Duodenal mucosa (tissue), 2 donors: Measurements from ENCODE around the gene B3GNT4.

Experiments
- H3K27ac ChIP-seq: one replicate; pipeline ENCODE4 v1.7.0; 2013; ENCODE audit warnings: low read depth, low read length
- H3K27me3 ChIP-seq, 2 donors: one replicate each; pipeline ENCODE4 v1.7.0; 2013; ENCODE audit warnings: low read length in 2 of 2, control low read depth in 1 of 2; ENCODE audit not compliant: insufficient read depth in 2 of 2, control insufficient read depth in 1 of 2
- H3K36me3 ChIP-seq, 2 donors: one replicate each; pipeline ENCODE4 v1.7.0; 2013; ENCODE audit warnings: low read length in 2 of 2, control low read depth in 1 of 2; ENCODE audit not compliant: insufficient read depth in 2 of 2, control insufficient read depth in 1 of 2
- H3K4me1 ChIP-seq, 2 donors: one replicate each; pipeline ENCODE4 v1.7.0; 2013; ENCODE audit warnings: low read length in 2 of 2, control low read depth in 1 of 2; ENCODE audit not compliant: insufficient read depth in 2 of 2, control insufficient read depth in 1 of 2
- H3K4me3 ChIP-seq, 2 donors: one replicate each; pipeline ENCODE4 v1.7.0; 2013; ENCODE audit warnings: low read length in 2 of 2, low read depth in 1 of 2
- H3K9ac ChIP-seq, 2 donors: one replicate each; pipeline ENCODE4 v1.7.0; 2013; ENCODE audit warnings: low read length in 2 of 2, low read depth in 1 of 2
- H3K9me3 ChIP-seq, 2 donors: one replicate each; pipeline ENCODE4 v1.7.0; 2013; ENCODE audit warnings: low read length in 2 of 2, control low read depth in 1 of 2; ENCODE audit not compliant: control insufficient read depth in 1 of 2

The B3GNT4 gene

GRCh38 chr12:122203301-122204166 lies at the start of gene B3GNT4:
TSS of gene B3GNT4 (plus strand) at chr12:122203709. CDS start at chr12:122204619, 910 bp downstream.
- Histone ChIP-seq H3K4me1 (peaks cover 3 to 13% of the 10 kb centered on the region in 2 donors), H3K27me3 (peaks cover 24 to 31% of the 10 kb centered on the region in 2 donors), H3K27ac (no peak within 1 kb of the TSS), H3K9ac (no peak within 1 kb of the TSS), H3K4me3 (peak within 1 kb of the TSS; percentile 71 to 73), H3K36me3 (peaks cover 10 to 17% of the 10 kb centered on the region in 2 donors), H3K9me3 (no peaks in the 10 kb centered on the region)

- H3K27me3 ChIP-seq: no peaks in the 10 kb centered on the region
- H3K4me3 ChIP-seq: no peak overlapping the region
- no peaks in the 10 kb centered on the region for H3K4me1 ChIP-seq
- H3K9ac ChIP-seq: no peak overlapping the region
- H3K9me3 ChIP-seq: no peaks in the 10 kb centered on the region
- no peak overlapping the region for H3K27ac ChIP-seq
- H3K36me3 ChIP-seq: no peaks in the 10 kb centered on the region
Measured at GRCh38 chr12:122155705-122156104, 47.8 kb upstream of the B3GNT4 start.

GRCh38 chr12:122158700-122159285 lies 44.7 kb upstream of the B3GNT4 start:
- no peaks in the 10 kb centered on the region for H3K9me3 ChIP-seq
- no peaks in the 10 kb centered on the region for H3K4me1 ChIP-seq
- H3K27me3 ChIP-seq: no peaks in the 10 kb centered on the region
- no peak overlapping the region for H3K9ac ChIP-seq
- no peak overlapping the region for H3K27ac ChIP-seq
- no peaks in the 10 kb centered on the region for H3K36me3 ChIP-seq
- H3K4me3 ChIP-seq: no peak overlapping the region

- Histone ChIP-seq H3K9ac (no peak overlapping the region), H3K27me3 (no peaks in the 10 kb centered on the region), H3K36me3 (no peaks in the 10 kb centered on the region), H3K9me3 (no peaks in the 10 kb centered on the region), H3K4me1 (no peaks in the 10 kb centered on the region), H3K27ac (no peak overlapping the region), H3K4me3 (no peak overlapping the region)
Measured at GRCh38 chr12:122159882-122160281, 43.6 kb upstream of the B3GNT4 start.

GRCh38 chr12:122160761-122161160 lies 42.7 kb upstream of the B3GNT4 start:
- no peaks in the 10 kb centered on the region for H3K4me1 ChIP-seq
- no peaks in the 10 kb centered on the region for H3K9me3 ChIP-seq
- H3K4me3 ChIP-seq: no peak overlapping the region
- H3K27me3 ChIP-seq: no peaks in the 10 kb centered on the region
- no peaks in the 10 kb centered on the region for H3K36me3 ChIP-seq
- H3K9ac ChIP-seq: no peak overlapping the region
- no peak overlapping the region for H3K27ac ChIP-seq

GRCh38 chr12:122161682-122162081 lies 41.8 kb upstream of the B3GNT4 start:
- no peak overlapping the region for H3K4me3 ChIP-seq
- H3K36me3 ChIP-seq: no peaks in the 10 kb centered on the region
- H3K9me3 ChIP-seq: no peaks in the 10 kb centered on the region
- no peaks in the 10 kb centered on the region for H3K27me3 ChIP-seq
- no peak overlapping the region for H3K9ac ChIP-seq
- H3K27ac ChIP-seq: no peak overlapping the region
- H3K4me1 ChIP-seq: no peaks in the 10 kb centered on the region

- H3K27ac ChIP-seq: no peak overlapping the region
Measured at GRCh38 chr12:122162976-122163375, 40.5 kb upstream of the B3GNT4 start.

GRCh38 chr12:122166422-122167349 lies 36.8 kb upstream of the B3GNT4 start:
- Histone ChIP-seq H3K9ac (no peak overlapping the region), H3K4me1 (peaks cover 5 to 8% of the 10 kb centered on the region in 2 donors), H3K27ac (no peak overlapping the region), H3K36me3 (no peaks in the 10 kb centered on the region), H3K4me3 (no peak overlapping the region), H3K9me3 (no peaks in the 10 kb centered on the region), H3K27me3 (no peaks in the 10 kb centered on the region)

More at GRCh38 chr12:122162976-122163375, 40.5 kb upstream of the B3GNT4 start:
- Histone ChIP-seq H3K36me3 (no peaks in the 10 kb centered on the region), H3K4me3 (no peak overlapping the region), H3K9me3 (no peaks in the 10 kb centered on the region), H3K27me3 (no peaks in the 10 kb centered on the region), H3K9ac (no peak overlapping the region), H3K4me1 (peaks cover 5 to 8% of the 10 kb centered on the region in 2 donors)

- H3K9ac ChIP-seq: no peak overlapping the region
- no peaks in the 10 kb centered on the region for H3K36me3 ChIP-seq
- no peak overlapping the region for H3K27ac ChIP-seq
- peaks cover 5 to 8% of the 10 kb centered on the region in 2 donors for H3K4me1 ChIP-seq
- no peaks in the 10 kb centered on the region for H3K27me3 ChIP-seq
- H3K4me3 ChIP-seq: no peak overlapping the region
- H3K9me3 ChIP-seq: no peaks in the 10 kb centered on the region
Measured at GRCh38 chr12:122167356-122167925, 36.1 kb upstream of the B3GNT4 start.
